ENCODE data around the gene CLDN6. TPM values are rescaled to one million over a fixed set of nuclear protein-coding genes. Genes with fewer than 3 reads are reported as not detected.

The CLDN6 gene
- total and polyA plus RNA-seq, 2 of the 13 experiments (the other 11 are each of a cell fraction or from before 2014, with no cell fraction given): 5.9 to 7.6 TPM

- TF ChIP-seq ZNF570 (CRISPR knock-in tag; IDR thresholded peaks at IDR 0.05; ENCODE audit: borderline replicate concordance) (no peak), RFX3 (CRISPR knock-in tag; IDR thresholded peaks at IDR 0.05) (no peak), ZNF878 (CRISPR knock-in tag; IDR thresholded peaks at IDR 0.05) (no peak), NR3C1 (CRISPR knock-in tag; IDR thresholded peaks at IDR 0.05) (no peak), ZSCAN31 (CRISPR knock-in tag; IDR thresholded peaks at IDR 0.05; ENCODE audit: low read depth) (0 out of 2 replicates have a peak, but pooled peaks have one; percentile 36), MTA3 (CRISPR knock-in tag; IDR thresholded peaks at IDR 0.05) (no peak), ZNF574 (CRISPR knock-in tag; IDR thresholded peaks at IDR 0.05) (peak; percentile 72), NPAS2 (CRISPR knock-in tag; IDR thresholded peaks at IDR 0.05; ENCODE audit: borderline replicate concordance) (no peak), HNRNPK (IDR thresholded peaks at IDR 0.05; ENCODE audit: low read depth, low read length, poor library complexity, severe bottlenecking) (no peak), ZNF788 (CRISPR knock-in tag; IDR thresholded peaks at IDR 0.05; ENCODE audit: borderline replicate concordance) (peak; percentile 55; the same call in 1 of the 2 replicates), ZBTB49 (CRISPR knock-in tag; IDR thresholded peaks at IDR 0.05; ENCODE audit: borderline replicate concordance) (no peak), ARID2 (CRISPR knock-in tag; IDR thresholded peaks at IDR 0.05; ENCODE audit: borderline replicate concordance) (no peak), ZNF3 (CRISPR knock-in tag; IDR thresholded peaks at IDR 0.05) (no peak), HOXA3 (CRISPR knock-in tag; IDR thresholded peaks at IDR 0.05) (peak; percentile 55; the same call in 1 of the 2 replicates), ZNF276 (CRISPR knock-in tag; IDR thresholded peaks at IDR 0.05; ENCODE audit: low read depth) (no peak), SMAD9 (CRISPR knock-in tag; IDR thresholded peaks at IDR 0.05) (no peak), BRD4 (CRISPR knock-in tag; IDR thresholded peaks at IDR 0.05) (0 out of 2 replicates have a peak, but pooled peaks have one; percentile 28), EP300 (IDR thresholded peaks at IDR 0.05; ENCODE audit: low read depth in 2 of 2, low read length in 2 of 2) (no peak), EP300 (CRISPR knock-in tag; IDR thresholded peaks at IDR 0.05; ENCODE audit: borderline replicate concordance) (no peak), TFE3 (CRISPR knock-in tag; IDR thresholded peaks at IDR 0.05) (no peak), ZNF619 (CRISPR knock-in tag; IDR thresholded peaks at IDR 0.05) (no peak)
Observed at GRCh38 chr16:3027983-3028715, 10.2 kb upstream of the CLDN6 start (continued).
